ENCODE measurements around the gene NME3.

The NME3 gene

GRCh38 chr16:1768061-1768766 lies 3.1 kb downstream of the NME3 start:
- DNase-seq, result no peak

- DNase-seq, result no peak
Measured at GRCh38 chr16:1767116-1767994, 4.0 kb downstream of the NME3 start.

- no peak for DNase-seq
Measured at GRCh38 chr16:1766701-1767100, 4.6 kb downstream of the NME3 start.

GRCh38 chr16:1766231-1766630 lies 5.1 kb downstream of the NME3 start:
- DNase-seq, result no peak

- no peak for DNase-seq
Measured at GRCh38 chr16:1765826-1766225, 5.5 kb downstream of the NME3 start.

- no peak for DNase-seq
Measured at GRCh38 chr16:1764971-1765370, 6.4 kb downstream of the NME3 start.

- DNase-seq, result no peak
Measured at GRCh38 chr16:1763521-1764511, 7.5 kb downstream of the NME3 start.

- DNase-seq, result no peak
Measured at GRCh38 chr16:1762879-1763520, 8.3 kb downstream of the NME3 start.

GRCh38 chr16:1762196-1762878 lies 9.0 kb downstream of the NME3 start:
- no peak for DNase-seq

GRCh38 chr16:1761751-1762150 lies 9.6 kb downstream of the NME3 start:
- no peak for DNase-seq

GRCh38 chr16:1760911-1761310 lies 10.4 kb downstream of the NME3 start:
- no peak for DNase-seq

GRCh38 chr16:1759511-1759910 lies 11.8 kb downstream of the NME3 start:
- no peak for DNase-seq

- DNase-seq, result no peak
Measured at GRCh38 chr16:1758923-1759322, 12.4 kb downstream of the NME3 start.

GRCh38 chr16:1757714-1758461 lies 13.5 kb downstream of the NME3 start:
- no peak for DNase-seq

GRCh38 chr16:1754204-1754603 lies 17.1 kb downstream of the NME3 start:
- DNase-seq, result no peak

GRCh38 chr16:1752853-1753252 lies 18.5 kb downstream of the NME3 start:
- DNase-seq, result no peak

- DNase-seq, result no peak
Measured at GRCh38 chr16:1751946-1752345, 19.4 kb downstream of the NME3 start.

- no peak for DNase-seq
Measured at GRCh38 chr16:1749152-1750117, 21.9 kb downstream of the NME3 start.

GRCh38 chr16:1747934-1748333 lies 23.4 kb downstream of the NME3 start:
- no peak for DNase-seq

GRCh38 chr16:1746693-1747195 lies 24.6 kb downstream of the NME3 start:
- DNase-seq, result no peak

Data from stimulated activated CD4-positive, alpha-beta T cell treated with anti-CD3 and anti-CD28 coated beads, Interleukin-4, amount 100 ng/mL, for 1 hour (primary cell).